PC-9 (cell line): Measurements from ENCODE around the gene SYCP3. TPM values are rescaled to one million over a fixed set of nuclear protein-coding genes. Genes with fewer than 3 reads are reported as not detected.

Source experiments
- BruUV-seq: library from RNA; stranded (reverse); fragments of 400-500 nt; replicated peaks from 2 replicates; lab custom pipeline; 2021; lab: Mats Ljungman, UMichigan
- CTCF ChIA-PET: fragments of 300-600 bp; sonication (Branson Sonifier 250); formaldehyde crosslinking; loops from one replicate; lab custom pipeline; 2022; ENCODE audit warnings: antibody characterized with exemption; lab: Charles Lee
- POLR2A ChIA-PET: fragments of 300-600 bp; sonication (Branson Sonifier 250); formaldehyde crosslinking; loops from one replicate; lab custom pipeline; 2022; ENCODE audit warnings: antibody characterized with exemption; ENCODE audit not compliant: unreplicated experiment; lab: Charles Lee
- DNase-seq, 2 experiments: peaks; one replicate each; pipeline versions ENCODE4 v3.0.0 to v3.0.0-alpha.2; 2015 to 2022; ENCODE audit warnings: mixed read lengths in 1 of 2
- H2AFZ ChIP-seq: fragments of 200-600 bp; sonication (generic); 2 replicates; pipeline ENCODE4 v1.8.1; 2017; ENCODE audit warnings: antibody characterized with exemption
- H3F3A ChIP-seq: fragments of 200-600 bp; sonication (generic); 2 replicates; pipeline ENCODE4 v1.8.1; 2017; ENCODE audit warnings: antibody characterized with exemption, mild to moderate bottlenecking, low read depth; ENCODE audit not compliant: insufficient read depth
- H3K27ac ChIP-seq: fragments of 200-600 bp; sonication (generic); 2 replicates; pipeline ENCODE4 v1.6.1; 2016; ENCODE audit warnings: mixed run types
- H3K27me3 ChIP-seq: fragments of 200-600 bp; sonication (generic); 2 replicates; pipeline ENCODE4 v1.6.1; 2016; ENCODE audit warnings: low read depth, mixed run types; ENCODE audit not compliant: insufficient read depth
- H3K36me3 ChIP-seq: fragments of 200-600 bp; sonication (generic); 2 replicates; pipeline ENCODE4 v1.6.1; 2016; ENCODE audit warnings: low read depth, mixed run types
- H3K4me1 ChIP-seq: fragments of 200-600 bp; sonication (generic); replicated peaks from 2 replicates; pipeline ENCODE4 v1.6.1; 2016; ENCODE audit warnings: mixed run types; ENCODE audit not compliant: insufficient read depth
- H3K4me2 ChIP-seq: fragments of 200-600 bp; sonication (generic); 2 replicates; pipeline ENCODE4 v1.6.1; 2017; ENCODE audit warnings: mixed run types
- H3K4me3 ChIP-seq: fragments of 200-600 bp; sonication (generic); 2 replicates; pipeline ENCODE4 v1.6.1; 2016; ENCODE audit warnings: mixed run types
- H3K79me2 ChIP-seq: fragments of 200-600 bp; sonication (generic); 2 replicates; pipeline ENCODE4 v1.6.1; 2017; ENCODE audit warnings: low read depth, mixed run types
- H3K9me2 ChIP-seq: fragments of 200-600 bp; sonication (generic); 2 replicates; pipeline ENCODE4 v1.8.1; 2017; ENCODE audit warnings: mild to moderate bottlenecking; ENCODE audit not compliant: insufficient read depth
- H3K9me3 ChIP-seq: fragments of 200-600 bp; sonication (generic); 2 replicates; pipeline ENCODE4 v1.8.1; 2016; ENCODE audit warnings: low read depth; ENCODE audit not compliant: insufficient read depth
- H4K20me1 ChIP-seq: fragments of 200-600 bp; sonication (generic); 2 replicates; pipeline ENCODE4 v1.8.1; 2017; ENCODE audit not compliant: insufficient read depth
- CTCF ChIP-seq: fragments of 200-600 bp; sonication (generic); conservative IDR thresholded peaks from 2 replicates; pipeline ENCODE4 v1.6.1; 2017; ENCODE audit warnings: mixed run types, antibody characterized with exemption, mild to moderate bottlenecking, moderate library complexity
- EZH2 ChIP-seq: fragments of 200-600 bp; sonication (generic); IDR thresholded peaks from 2 replicates; pipeline ENCODE4 v1.8.0; 2017; ENCODE audit warnings: antibody characterized with exemption, low read depth
- intact Hi-C: fragments of 100-400 bp; cut with micrococcal nuclease; formaldehyde crosslinking; loops from one replicate; pipeline ENCODE4 v1.10.0; 2022; ENCODE audit not compliant: unreplicated experiment
- total RNA-seq: library from RNA; stranded (reverse); gene quantifications from 2 replicates; pipeline ENCODE4 v1.2.3, GENCODE V29; 2021

Gene SYCP3
- total RNA-seq, 1 experiment from 2014 or later: 0.09 TPM

- no peak for TF ChIP-seq CTCF
- no peak for TF ChIP-seq EZH2
- Histone ChIP-seq H3K4me3 (no peak overlapping the region), H3K4me2 (no peak overlapping the region), H3K27ac (no peak overlapping the region), H3K79me2 (no peaks in the 10 kb centered on the region), H3K27me3 (no peaks in the 10 kb centered on the region), H3K9me3 (no peaks in the 10 kb centered on the region), H3K36me3 (0 out of 2 replicates have a peak, but pooled peaks cover 4% of the 10 kb centered on the region), H3K4me1 (peaks cover 15% of the 10 kb centered on the region), H3K9me2 (no peaks in the 10 kb centered on the region), H4K20me1 (no peaks in the 10 kb centered on the region), H3F3A (peaks cover 6% of the 10 kb centered on the region; the same call in 1 of the 2 replicates), H2AFZ (no peak overlapping the region)
- ChIA-PET POLR2A (no interaction called here), CTCF (no interaction called here)
- intact Hi-C loops: loop anchor here (5.0 kb wide), 2 partner anchors 191 to 271 kb away; no protein-coding TSS in a partner anchor
- no TSS peak for BruUV-seq
- DNase-seq: no peak
Measured at GRCh38 chr12:101763246-101763931, 24.1 kb upstream of the SYCP3 start.

- Histone ChIP-seq H3K27ac (no peak overlapping the region), H3K79me2 (no peaks in the 10 kb centered on the region), H3K9me2 (no peaks in the 10 kb centered on the region), H3F3A (peaks cover 6% of the 10 kb centered on the region; the same call in 1 of the 2 replicates), H3K27me3 (no peaks in the 10 kb centered on the region), H4K20me1 (no peaks in the 10 kb centered on the region), H3K4me1 (peaks cover 15% of the 10 kb centered on the region), H3K9me3 (no peaks in the 10 kb centered on the region), H2AFZ (no peak overlapping the region), H3K36me3 (0 out of 2 replicates have a peak, but pooled peaks cover under 1% of the 10 kb centered on the region), H3K4me2 (no peak overlapping the region), H3K4me3 (no peak overlapping the region)
- no TSS peak for BruUV-seq
- CTCF ChIA-PET: no interaction called here
- intact Hi-C loops: loop anchor here (5.0 kb wide), 2 partner anchors 189 to 269 kb away; no protein-coding TSS in a partner anchor
- POLR2A ChIA-PET: no interaction called here
- DNase-seq: no peak
- no peak for TF ChIP-seq CTCF
Measured at GRCh38 chr12:101761781-101762180, 22.5 kb upstream of the SYCP3 start.

GRCh38 chr12:101761350-101761749 lies 22.1 kb upstream of the SYCP3 start:
- no peak for TF ChIP-seq EZH2
- no peak for TF ChIP-seq CTCF
- H3K27me3 ChIP-seq: no peaks in the 10 kb centered on the region
- H3K27ac ChIP-seq: no peak overlapping the region
- H3K4me3 ChIP-seq: no peak overlapping the region
- POLR2A ChIA-PET: no interaction called here
- intact Hi-C loops: loop anchor here (5.0 kb wide), 2 partner anchors 189 to 269 kb away; no protein-coding TSS in a partner anchor
- DNase-seq: no peak
- H3K4me1 ChIP-seq: peaks cover 15% of the 10 kb centered on the region
- peaks cover 6% of the 10 kb centered on the region; the same call in 1 of the 2 replicates for H3F3A ChIP-seq
- H3K36me3 ChIP-seq: no peaks in the 10 kb centered on the region
- H3K9me2 ChIP-seq: no peaks in the 10 kb centered on the region
- CTCF ChIA-PET: no interaction called here
- no peak overlapping the region for H2AFZ ChIP-seq
- H3K9me3 ChIP-seq: no peaks in the 10 kb centered on the region
- H4K20me1 ChIP-seq: no peaks in the 10 kb centered on the region
- H3K4me2 ChIP-seq: no peak overlapping the region
- H3K79me2 ChIP-seq: no peaks in the 10 kb centered on the region
- BruUV-seq: no TSS peak
